Measurements from ENCODE around the gene ZNG1C.
"Not testable (repeated sequence)": the region's sequence is repeated elsewhere in the genome, so short reads cannot be mapped to it uniquely, and the experiment has no call there.

ZNG1C gene

GRCh38 chr9:68343992-68344391, 102.2 kb downstream of the ZNG1C start:
- not testable (repeated sequence) for H3K9ac ChIP-seq (ENCODE audit: low read depth, low read length); H3K4me1 ChIP-seq (ENCODE audit: insufficient read depth, low read length); H3K27ac ChIP-seq (ENCODE audit: low read depth, low read length); H3K36me3 ChIP-seq (ENCODE audit: insufficient read depth, low read length); H3K9me3 ChIP-seq (ENCODE audit: insufficient read depth, low read depth, low read length); H3K4me3 ChIP-seq (ENCODE audit: low read length)
- peaks cover 31% of the 10 kb centered on the region for H3K27me3 ChIP-seq (ENCODE audit: insufficient read depth, low read length)
- WGBS = 61% methylated on average over 3 of the region's 4 CpGs
